RWPE2 (cell line): ENCODE results near the gene UPF1.

Experiments
- ATAC-seq: fragments of 200-7000 bp; cut with Tn5 transposase; 3 replicates; pipeline ENCODE4 v1.9.1; 2021; ENCODE audit warnings: low read depth
- DNase-seq: peaks from one replicate; pipeline ENCODE4 v3.0.0-alpha.2; 2020; ENCODE audit warnings: low spot score
- H3K27ac ChIP-seq: fragments of 450-650 bp; 2 replicates; pipeline ENCODE4 v1.5.1; 2017; ENCODE audit warnings: mild to moderate bottlenecking; ENCODE audit not compliant: poor library complexity, severe bottlenecking
- H3K27me3 ChIP-seq: fragments of 250-450 bp; sonication (Bioruptor Pico); 2 replicates; pipeline ENCODE4 v1.5.1; 2021; ENCODE audit warnings: mild to moderate bottlenecking, moderate library complexity; ENCODE audit not compliant: insufficient read depth, poor library complexity, severe bottlenecking
- H3K36me3 ChIP-seq: fragments of 250-450 bp; sonication (Bioruptor Pico); 2 replicates; pipeline ENCODE4 v1.5.1; 2020; ENCODE audit warnings: low read depth, mild to moderate bottlenecking, moderate library complexity
- H3K4me1 ChIP-seq: fragments of 250-450 bp; sonication (Bioruptor Pico); 2 replicates; pipeline ENCODE4 v1.5.1; 2021; ENCODE audit warnings: mild to moderate bottlenecking, moderate library complexity; ENCODE audit not compliant: insufficient read depth, poor library complexity, severe bottlenecking
- H3K4me3 ChIP-seq: fragments of 250-450 bp; sonication (Bioruptor Pico); 2 replicates; pipeline ENCODE4 v1.5.1; 2021; ENCODE audit warnings: mild to moderate bottlenecking, moderate library complexity; ENCODE audit not compliant: severe bottlenecking
- H3K9me3 ChIP-seq: fragments of 250-450 bp; sonication (Bioruptor Pico); 2 replicates; pipeline ENCODE4 v1.5.1; 2021; ENCODE audit warnings: mild to moderate bottlenecking, moderate library complexity; ENCODE audit not compliant: severe bottlenecking
- CTCF ChIP-seq: fragments of 450-650 bp; IDR thresholded peaks from one replicate; pipeline ENCODE4 v1.5.1; 2017; ENCODE audit warnings: mild to moderate bottlenecking, moderate library complexity; ENCODE audit not compliant: poor library complexity, severe bottlenecking

The UPF1 gene

DNA sequence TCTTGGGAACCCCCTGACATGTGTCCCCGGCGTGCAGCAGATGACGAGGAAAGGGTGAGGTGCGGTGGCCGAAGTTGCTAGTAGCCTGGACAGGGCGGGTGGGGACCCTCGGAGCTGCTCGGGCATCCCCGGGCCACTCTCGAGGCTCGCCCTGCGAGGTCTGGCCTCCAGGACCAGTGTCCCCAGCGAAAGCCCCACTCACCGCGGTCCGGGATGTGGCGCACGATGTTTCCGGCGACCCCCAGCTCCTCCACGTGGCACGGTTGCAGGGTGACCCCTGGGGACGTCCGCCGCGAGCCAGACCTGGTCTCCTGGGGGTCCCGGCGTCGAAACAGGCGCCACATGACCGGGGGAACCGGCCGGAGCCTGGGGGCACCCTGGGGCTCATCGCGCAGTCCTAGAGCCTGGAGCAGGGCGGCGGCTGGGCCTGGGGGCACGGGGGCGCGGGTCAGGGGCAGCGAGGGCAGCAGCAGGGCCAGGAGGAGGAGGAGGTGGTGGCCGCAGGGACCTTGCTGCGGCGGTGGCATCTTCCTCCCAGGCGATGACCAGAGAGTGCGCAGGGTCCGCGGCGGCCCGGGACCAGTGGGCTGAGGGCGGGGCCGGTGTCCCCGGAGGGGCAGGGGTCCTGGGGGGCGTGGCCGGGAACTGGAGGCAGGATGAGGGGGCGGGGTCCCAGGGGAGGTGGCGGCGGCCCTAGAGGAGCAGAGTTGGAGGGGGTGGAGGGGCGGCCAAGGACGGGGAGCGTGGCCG, 38.2 kb downstream of the UPF1 start:
- Histone ChIP-seq H3K36me3 (peaks cover 28% of the 10 kb centered on the region), H3K27me3 (no peaks in the 10 kb centered on the region), H3K4me3 (no peak overlapping the region), H3K27ac (no peak overlapping the region), H3K9me3 (no peaks in the 10 kb centered on the region), H3K4me1 (no peaks in the 10 kb centered on the region)
- ATAC-seq = no peak
- DNase-seq = peak; percentile 69
- no peak for TF ChIP-seq CTCF

DNA sequence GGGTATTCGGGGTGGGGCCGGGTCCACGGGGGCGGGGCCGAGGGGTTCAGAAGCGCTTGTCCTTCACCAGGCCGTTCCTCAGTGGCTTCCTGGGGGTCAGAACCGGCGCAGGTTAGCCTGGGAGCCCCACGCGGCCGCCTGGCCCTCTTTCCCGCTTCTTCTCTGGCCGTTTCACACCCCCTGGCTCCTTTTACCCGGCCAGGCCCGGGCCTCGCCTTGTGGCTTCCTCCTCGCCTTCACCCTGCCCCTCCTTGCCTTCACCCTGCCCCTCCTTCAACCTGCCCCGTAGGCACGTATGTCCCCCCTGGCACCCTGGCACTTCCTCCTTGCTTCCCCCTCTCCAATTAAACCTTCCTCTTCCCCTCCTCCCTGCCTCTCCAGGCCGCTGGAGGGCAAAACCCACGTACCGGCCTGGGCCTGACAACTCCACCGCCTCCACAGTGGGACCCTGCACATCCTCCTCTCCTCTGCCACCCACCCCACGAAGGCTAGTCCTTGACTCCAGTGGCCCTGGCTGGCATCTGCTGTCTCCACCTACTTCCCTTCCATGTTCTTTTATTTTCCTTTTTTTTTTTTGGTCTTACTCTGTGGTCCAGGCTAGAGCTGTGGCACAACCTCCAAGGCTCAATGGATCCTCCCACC, 38.9 kb downstream of the UPF1 start:
- Histone ChIP-seq H3K27ac (no peak overlapping the region), H3K9me3 (no peaks in the 10 kb centered on the region), H3K27me3 (no peaks in the 10 kb centered on the region), H3K36me3 (peaks cover 23% of the 10 kb centered on the region), H3K4me3 (no peak overlapping the region), H3K4me1 (no peaks in the 10 kb centered on the region)
- DNase-seq (peak; percentile 57), ATAC-seq (no peak)
- TF ChIP-seq CTCF = no peak

DNA sequence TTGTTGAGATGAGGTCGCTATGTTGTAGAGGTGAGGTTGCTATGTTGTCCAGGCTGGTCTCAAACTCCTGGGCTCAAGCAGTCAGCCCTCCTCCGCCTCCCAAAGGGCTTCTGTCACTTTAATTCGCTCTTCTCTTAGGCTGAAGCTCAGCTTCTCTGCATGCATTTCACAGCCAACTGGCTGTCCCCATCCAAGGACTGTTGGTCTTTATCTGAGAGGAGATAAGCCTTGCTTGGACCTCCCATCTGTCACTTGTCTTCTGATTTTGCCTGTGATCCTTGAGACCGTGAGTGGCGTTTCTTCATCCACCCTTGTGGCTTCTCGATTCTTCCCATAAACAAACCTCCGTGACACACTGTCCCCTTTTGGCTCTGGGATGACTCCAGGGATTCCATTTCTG, 39.8 kb downstream of the UPF1 start:
- Histone ChIP-seq H3K27me3 (no peaks in the 10 kb centered on the region), H3K4me3 (no peak overlapping the region), H3K36me3 (peaks cover 14% of the 10 kb centered on the region), H3K27ac (no peak overlapping the region), H3K4me1 (no peaks in the 10 kb centered on the region), H3K9me3 (no peaks in the 10 kb centered on the region)
- ATAC-seq = no peak
- TF ChIP-seq CTCF = no peak
- DNase-seq = no peak

GRCh38 chr19:18875726-18876125, 44.0 kb downstream of the UPF1 start:
- TF ChIP-seq CTCF = no peak
- DNase-seq (no peak), ATAC-seq (no peak)
- Histone ChIP-seq H3K27ac (no peak overlapping the region), H3K4me1 (no peaks in the 10 kb centered on the region), H3K27me3 (no peaks in the 10 kb centered on the region), H3K9me3 (no peaks in the 10 kb centered on the region), H3K4me3 (no peak overlapping the region), H3K36me3 (no peaks in the 10 kb centered on the region)

- DNase-seq (no peak), ATAC-seq (no peak)
- Histone ChIP-seq H3K4me3 (no peak overlapping the region), H3K27me3 (no peaks in the 10 kb centered on the region), H3K36me3 (no peaks in the 10 kb centered on the region), H3K4me1 (no peaks in the 10 kb centered on the region), H3K9me3 (no peaks in the 10 kb centered on the region), H3K27ac (no peak overlapping the region)
- no peak for TF ChIP-seq CTCF
These were observed 45.1 kb downstream of the UPF1 start for GRCh38 chr19:18876865-18877264.
